GM23248 (cell line): Measurements from ENCODE around the gene UPB1.

Source experiments
- EZH2 ChIP-seq: fragments of 200-600 bp; sonication (generic); IDR thresholded peaks from 2 replicates; pipeline ENCODE4 v1.6.1; 2018; ENCODE audit warnings: antibody characterized with exemption, mild to moderate bottlenecking; ENCODE audit not compliant: insufficient read depth, poor library complexity, severe bottlenecking
- EZH2phosphoT487 ChIP-seq: fragments of 200-600 bp; sonication (generic); IDR thresholded peaks from 2 replicates; pipeline ENCODE4 v1.6.1; 2018; ENCODE audit warnings: antibody characterized with exemption, moderate library complexity, mild to moderate bottlenecking, low read depth; ENCODE audit not compliant: insufficient read depth

DNA sequence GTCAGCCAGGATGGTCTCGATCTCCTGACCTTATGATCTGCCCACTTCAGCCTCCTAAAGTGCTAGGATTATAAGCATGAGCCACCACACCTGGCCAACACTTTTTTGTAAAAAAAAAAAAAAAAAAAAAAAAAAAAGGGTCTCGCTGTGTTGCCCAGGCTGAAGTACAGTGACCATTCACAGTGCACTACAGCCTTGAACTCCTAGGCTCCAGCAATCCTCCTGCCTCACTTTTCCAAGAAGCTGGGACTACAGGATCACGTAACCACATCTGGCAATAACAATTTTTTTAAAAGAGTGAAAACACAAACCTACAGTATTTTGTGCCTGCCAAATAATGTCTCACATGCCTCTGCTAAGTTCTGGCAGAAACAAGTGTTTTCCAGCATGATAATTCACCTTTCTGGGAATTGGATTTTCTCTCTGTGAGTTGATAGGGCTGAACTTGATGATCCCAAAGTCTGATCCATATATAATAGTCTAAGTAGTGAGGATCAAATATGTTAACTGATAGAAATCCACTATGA is 37.2 kb upstream of the UPB1 start:
- no peak for TF ChIP-seq EZH2
- TF ChIP-seq EZH2phosphoT487, result no peak
